ENCODE results near the gene GPR150. TPM values are rescaled to one million over a fixed set of nuclear protein-coding genes. Genes with fewer than 3 reads are reported as not detected.

The GPR150 gene
- total RNA-seq, 2 experiments from 2014 or later = 0.45 to 0.76 TPM

DNA sequence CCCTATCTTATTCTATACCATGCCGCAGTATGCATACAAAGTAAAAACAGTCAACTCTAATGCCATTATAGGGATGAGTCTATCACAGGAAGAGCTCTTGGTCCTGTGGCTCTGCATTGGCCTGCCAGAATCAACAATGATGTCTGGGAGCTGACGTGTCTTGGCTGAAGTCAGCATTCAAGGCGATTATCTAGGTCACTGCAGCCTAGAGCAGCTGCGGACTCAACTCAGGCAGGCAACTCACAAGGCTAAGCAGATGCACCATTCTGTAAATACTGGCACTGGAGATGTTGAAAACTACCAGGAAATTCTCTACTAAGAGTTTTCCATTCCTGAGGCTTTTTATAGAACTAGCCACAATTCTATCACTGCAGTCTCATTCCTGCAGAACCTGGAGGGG, 49.7 kb downstream of the GPR150 start:
- H3K36me3 Mint-ChIP-seq (ENCODE audit: low read depth) = no peaks in the 10 kb centered on the region
- no peak for TF ChIP-seq CTCF (IDR thresholded peaks at IDR 0.05)
- ChIA-PET POLR2A (no interaction called here), CTCF (interaction anchor here (5.6 kb wide), 1 partner anchor 112 kb away, joined by 23 read pairs; no protein-coding TSS in a partner anchor)
- no peak overlapping the region for H3K4me3 Mint-ChIP-seq
- intact Hi-C loops (cut with micrococcal nuclease) = no loop called here
- H3K27me3 Mint-ChIP-seq = peaks cover 2% of the 10 kb centered on the region
- no peak overlapping the region for H3K27ac Mint-ChIP-seq
- no peaks in the 10 kb centered on the region for H3K9me3 Mint-ChIP-seq
- ATAC-seq (no peak), DNase-seq (no peak)
- no peaks in the 10 kb centered on the region for H3K4me1 Mint-ChIP-seq (ENCODE audit: low read depth)

DNA sequence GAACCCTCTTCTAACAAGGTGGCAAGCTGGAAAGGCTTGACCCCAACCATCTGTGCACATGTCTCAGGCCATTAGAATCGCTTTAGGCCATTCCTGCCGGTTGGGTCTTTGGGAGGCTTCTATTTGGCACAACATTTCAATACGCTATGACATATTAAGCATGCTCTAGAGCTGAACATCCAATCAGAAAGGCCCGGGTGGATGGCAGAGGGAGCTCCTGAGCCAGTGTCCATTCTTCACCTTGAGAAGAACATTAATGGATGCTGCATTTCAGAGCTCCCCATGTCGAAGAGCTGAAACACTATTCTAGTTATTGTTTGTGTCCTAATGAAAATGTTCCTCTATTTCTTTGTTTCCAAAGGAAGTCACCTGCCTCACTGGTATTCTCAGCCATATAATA, 50.1 kb downstream of the GPR150 start:
- H3K4me3 Mint-ChIP-seq = no peak overlapping the region
- intact Hi-C loops (cut with micrococcal nuclease) = no loop called here
- no peak for ATAC-seq
- DNase-seq = no peak
- H3K27ac Mint-ChIP-seq = no peak overlapping the region
- H3K27me3 Mint-ChIP-seq = peaks cover 2% of the 10 kb centered on the region
- no peaks in the 10 kb centered on the region for H3K36me3 Mint-ChIP-seq (ENCODE audit: low read depth)
- H3K9me3 Mint-ChIP-seq = no peaks in the 10 kb centered on the region
- TF ChIP-seq CTCF (IDR thresholded peaks at IDR 0.05) = no peak
- ChIA-PET POLR2A (interaction anchor here (0.8 kb wide), 1 partner anchor 10 kb away, joined by 4 read pairs; no protein-coding TSS in a partner anchor), CTCF (interaction anchor here (5.6 kb wide), 1 partner anchor 111 kb away, joined by 23 read pairs; no protein-coding TSS in a partner anchor)
- H3K4me1 Mint-ChIP-seq (ENCODE audit: low read depth) = no peaks in the 10 kb centered on the region

DNA sequence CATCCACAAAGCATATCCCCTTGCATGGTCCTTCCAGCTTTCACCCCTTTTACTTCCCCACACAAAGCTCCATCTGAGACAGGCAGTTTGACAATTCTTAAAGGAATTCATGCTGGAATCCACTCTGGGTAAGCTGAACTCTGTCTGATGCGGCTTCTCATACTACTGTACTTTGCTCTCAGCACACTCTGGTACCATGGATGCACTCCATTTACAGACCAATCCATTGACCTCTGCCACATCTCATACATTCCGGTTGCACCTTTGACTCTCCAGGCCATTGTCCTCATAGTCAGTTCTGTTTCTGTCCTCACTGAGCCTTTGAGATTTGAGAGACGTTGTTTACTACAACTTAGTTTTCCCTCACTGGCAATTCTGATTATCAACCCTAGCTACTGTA, 50.7 kb downstream of the GPR150 start:
- Mint-ChIP-seq H3K36me3 (ENCODE audit: low read depth) (no peaks in the 10 kb centered on the region), H3K4me3 (no peak overlapping the region), H3K9me3 (no peaks in the 10 kb centered on the region), H3K27me3 (peaks cover 2% of the 10 kb centered on the region), H3K4me1 (ENCODE audit: low read depth) (no peaks in the 10 kb centered on the region), H3K27ac (no peak overlapping the region)
- ChIA-PET CTCF (interaction anchor here (0.9 to 5.6 kb wide), 2 partner anchors 111 to 138 kb away, joined by 3 to 23 read pairs; no protein-coding TSS in a partner anchor), POLR2A (interaction anchor here (0.8 kb wide), 1 partner anchor 9 kb away, joined by 4 read pairs; no protein-coding TSS in a partner anchor)
- intact Hi-C loops (cut with micrococcal nuclease) = no loop called here
- DNase-seq = no peak
- no peak for TF ChIP-seq CTCF (IDR thresholded peaks at IDR 0.05)
- no peak for ATAC-seq

Other genes with a start within 250 kb of the GPR150 start
- not detected for gene FAM81B, start 228.7 kb upstream of the GPR150 start, total RNA-seq
- gene SKIC3, start 65.1 kb upstream of the GPR150 start, total RNA-seq = 10 to 100 TPM; 68.2 to 70.0 TPM
- 1 to 10 TPM; 4.9 to 5.0 TPM for gene ARSK, start 65.0 kb upstream of the GPR150 start, total RNA-seq
- gene RFESD, start 26.7 kb downstream of the GPR150 start, total RNA-seq = 1 to 10 TPM; 9.2 to 9.8 TPM
- not detected for gene SPATA9, start 62.9 kb downstream of the GPR150 start, total RNA-seq
- 1 to 10 TPM in 1 of 2 experiments, under 1 TPM in 1; 0.50 to 1.1 TPM for gene RHOBTB3, start 111.2 kb downstream of the GPR150 start, total RNA-seq
- 10 to 100 TPM; 28.4 to 32.6 TPM for gene GLRX, start 202.6 kb downstream of the GPR150 start, total RNA-seq

All from activated CD8-positive, alpha-beta T cell treated with anti-CD3 and anti-CD28 coated beads for 36 hours (primary cell).